ENCODE data around the gene SGPL1.

The SGPL1 gene

DNA sequence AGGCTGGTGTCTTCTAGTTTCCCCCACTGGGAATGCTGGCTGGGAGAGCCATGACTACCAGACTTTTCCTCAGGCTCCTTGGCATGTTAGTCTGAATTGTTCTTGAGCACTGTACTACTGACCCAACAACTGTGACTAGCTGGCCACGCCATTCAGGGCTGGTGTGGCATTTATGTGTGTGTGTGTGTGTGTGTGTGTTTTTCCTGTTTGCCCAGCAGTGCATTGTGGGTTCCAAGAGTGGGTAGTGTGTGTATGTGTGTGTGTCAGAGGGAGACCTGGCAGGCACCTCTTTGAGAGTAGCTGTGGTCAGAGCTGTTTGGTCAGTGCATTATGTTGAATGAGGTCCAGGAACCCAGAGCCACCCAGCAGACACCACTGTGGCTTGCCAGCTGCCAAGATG, 63.5 kb downstream of the SGPL1 start:
- Histone ChIP-seq H3K27me3 (ENCODE audit: control insufficient read depth, insufficient read depth, low read length) (no peaks in the 10 kb centered on the region), H3K4me1 (ENCODE audit: control insufficient read depth, low read depth, low read length) (peaks cover 6% of the 10 kb centered on the region), H3K36me3 (ENCODE audit: control insufficient read depth, low read depth, low read length) (peaks cover 32% of the 10 kb centered on the region), H3K9ac (ENCODE audit: low read length) (no peak overlapping the region), H3K27ac (ENCODE audit: low read length) (no peak overlapping the region), H3K9me3 (ENCODE audit: control insufficient read depth, low read depth, low read length) (no peaks in the 10 kb centered on the region), H3K4me3 (ENCODE audit: low read length) (no peak overlapping the region)

- peaks cover 6% of the 10 kb centered on the region for H3K4me1 ChIP-seq (ENCODE audit: control insufficient read depth, low read depth, low read length)
- no peak overlapping the region for H3K4me3 ChIP-seq (ENCODE audit: low read length)
- H3K27ac ChIP-seq (ENCODE audit: low read length) = no peak overlapping the region
- peaks cover 32% of the 10 kb centered on the region for H3K36me3 ChIP-seq (ENCODE audit: control insufficient read depth, low read depth, low read length)
- H3K9me3 ChIP-seq (ENCODE audit: control insufficient read depth, low read depth, low read length) = no peaks in the 10 kb centered on the region
- no peaks in the 10 kb centered on the region for H3K27me3 ChIP-seq (ENCODE audit: control insufficient read depth, insufficient read depth, low read length)
- H3K9ac ChIP-seq (ENCODE audit: low read length) = no peak overlapping the region
Observed at GRCh38 chr10:70880077-70880534, 64.4 kb downstream of the SGPL1 start.

DNA sequence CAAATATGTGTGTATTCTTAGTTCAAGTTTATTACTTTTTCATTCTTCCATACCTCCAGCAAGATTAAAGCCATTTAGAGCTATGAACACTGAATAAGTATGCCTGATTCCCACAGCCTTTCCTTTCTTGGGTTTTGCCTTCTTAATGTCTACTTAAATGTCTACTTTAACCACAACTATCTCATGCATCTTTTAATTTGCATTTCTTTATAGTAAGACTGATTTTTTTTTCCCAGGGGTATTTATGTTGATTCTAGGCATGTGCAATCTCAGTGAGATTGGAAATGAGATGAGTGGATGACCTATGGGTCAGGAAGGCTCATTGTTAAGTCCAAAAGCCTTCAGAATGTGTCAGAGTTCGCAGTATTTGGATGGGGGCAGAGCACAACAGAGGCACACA, 69.0 kb downstream of the SGPL1 start:
- Histone ChIP-seq H3K27me3 (ENCODE audit: control insufficient read depth, insufficient read depth, low read length) (no peaks in the 10 kb centered on the region), H3K36me3 (ENCODE audit: control insufficient read depth, low read depth, low read length) (peaks cover 6% of the 10 kb centered on the region), H3K9ac (ENCODE audit: low read length) (no peak overlapping the region), H3K9me3 (ENCODE audit: control insufficient read depth, low read depth, low read length) (no peaks in the 10 kb centered on the region), H3K4me3 (ENCODE audit: low read length) (no peak overlapping the region), H3K27ac (ENCODE audit: low read length) (no peak overlapping the region), H3K4me1 (ENCODE audit: control insufficient read depth, low read depth, low read length) (peaks cover 13% of the 10 kb centered on the region)

GRCh38 chr10:70885481-70885880, 69.7 kb downstream of the SGPL1 start:
- Histone ChIP-seq H3K27me3 (ENCODE audit: control insufficient read depth, insufficient read depth, low read length) (no peaks in the 10 kb centered on the region), H3K36me3 (ENCODE audit: control insufficient read depth, low read depth, low read length) (peaks cover 6% of the 10 kb centered on the region), H3K9me3 (ENCODE audit: control insufficient read depth, low read depth, low read length) (no peaks in the 10 kb centered on the region), H3K4me1 (ENCODE audit: control insufficient read depth, low read depth, low read length) (peaks cover 13% of the 10 kb centered on the region), H3K27ac (ENCODE audit: low read length) (no peak overlapping the region), H3K9ac (ENCODE audit: low read length) (no peak overlapping the region), H3K4me3 (ENCODE audit: low read length) (no peak overlapping the region)

DNA sequence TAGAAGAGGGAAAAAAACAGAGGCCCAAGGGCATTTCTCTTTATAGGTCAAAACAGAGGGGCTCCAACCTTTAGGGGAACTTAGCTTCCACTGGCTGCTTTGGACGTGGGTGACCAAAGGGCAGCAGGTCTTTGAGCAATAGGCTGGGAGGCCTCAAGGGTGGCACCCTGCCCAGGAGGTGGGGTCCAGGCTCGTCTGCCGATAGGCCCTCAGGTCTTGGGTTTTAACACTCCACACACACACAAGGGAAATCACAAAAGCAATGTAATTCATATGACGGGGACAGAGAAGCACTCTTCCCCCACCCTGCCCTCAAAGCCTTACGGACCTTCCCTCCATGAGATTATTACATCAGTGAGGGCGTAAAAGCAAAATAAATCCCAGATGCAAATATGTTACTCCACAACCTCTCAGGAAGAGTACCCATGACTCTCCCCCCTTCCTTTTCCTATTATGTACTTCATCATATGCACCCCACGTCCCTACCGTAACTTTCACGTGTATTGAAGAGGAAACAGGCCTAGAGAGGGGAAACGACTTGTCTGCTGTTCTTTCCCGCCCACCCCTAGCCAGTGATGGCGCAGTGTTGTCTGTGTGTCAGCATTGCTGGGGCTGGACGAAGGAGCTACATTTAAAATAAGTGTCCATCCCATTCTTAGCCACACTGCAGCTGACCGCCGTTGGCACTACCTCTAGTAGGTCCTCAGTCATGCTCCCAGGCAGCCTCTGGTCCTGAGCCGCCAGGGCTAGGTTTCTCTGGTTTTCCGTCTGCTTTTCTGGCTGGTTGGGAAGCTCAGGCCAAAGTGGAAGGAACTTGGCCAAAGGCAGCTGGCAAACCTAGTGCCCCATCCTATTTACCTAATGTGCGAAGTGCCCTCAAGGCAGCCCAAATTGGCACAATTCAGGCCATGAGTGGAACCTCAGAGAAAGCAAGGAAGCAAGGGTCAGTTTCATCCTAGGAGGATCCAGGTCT, 70.5 kb downstream of the SGPL1 start:
- Histone ChIP-seq H3K9me3 (ENCODE audit: control insufficient read depth, low read depth, low read length) (no peaks in the 10 kb centered on the region), H3K27me3 (ENCODE audit: control insufficient read depth, insufficient read depth, low read length) (no peaks in the 10 kb centered on the region), H3K27ac (ENCODE audit: low read length) (no peak overlapping the region), H3K4me1 (ENCODE audit: control insufficient read depth, low read depth, low read length) (peaks cover 16% of the 10 kb centered on the region), H3K36me3 (ENCODE audit: control insufficient read depth, low read depth, low read length) (peaks cover 6% of the 10 kb centered on the region), H3K4me3 (ENCODE audit: low read length) (no peak overlapping the region), H3K9ac (ENCODE audit: low read length) (no peak overlapping the region)

GRCh38 chr10:70886921-70887665, 71.3 kb downstream of the SGPL1 start:
- Histone ChIP-seq H3K4me3 (ENCODE audit: low read length) (peak overlapping the region; percentile 69), H3K27me3 (ENCODE audit: control insufficient read depth, insufficient read depth, low read length) (no peaks in the 10 kb centered on the region), H3K4me1 (ENCODE audit: control insufficient read depth, low read depth, low read length) (peaks cover 25% of the 10 kb centered on the region), H3K36me3 (ENCODE audit: control insufficient read depth, low read depth, low read length) (peaks cover 3% of the 10 kb centered on the region), H3K9me3 (ENCODE audit: control insufficient read depth, low read depth, low read length) (no peaks in the 10 kb centered on the region), H3K9ac (ENCODE audit: low read length) (peak overlapping the region; percentile 46), H3K27ac (ENCODE audit: low read length) (no peak overlapping the region)

- peaks cover 3% of the 10 kb centered on the region for H3K36me3 ChIP-seq (ENCODE audit: control insufficient read depth, low read depth, low read length)
- no peaks in the 10 kb centered on the region for H3K9me3 ChIP-seq (ENCODE audit: control insufficient read depth, low read depth, low read length)
- peaks cover 26% of the 10 kb centered on the region for H3K4me1 ChIP-seq (ENCODE audit: control insufficient read depth, low read depth, low read length)
- H3K27ac ChIP-seq (ENCODE audit: low read length) = no peak within 1 kb of the TSS
- peak within 1 kb of the TSS; percentile 46 for H3K9ac ChIP-seq (ENCODE audit: low read length)
- peak within 1 kb of the TSS; percentile 69 for H3K4me3 ChIP-seq (ENCODE audit: low read length)
- no peaks in the 10 kb centered on the region for H3K27me3 ChIP-seq (ENCODE audit: control insufficient read depth, insufficient read depth, low read length)
Observed at GRCh38 chr10:70887804-70888800, 72.4 kb downstream of the SGPL1 start, which contains the start of gene PCBD1. PCBD1 (minus strand) TSS chr10:70888565; CDS start chr10:70888533, 32 bp downstream.

GRCh38 chr10:70889291-70889690, 73.5 kb downstream of the SGPL1 start:
- peaks cover 26% of the 10 kb centered on the region for H3K4me1 ChIP-seq (ENCODE audit: control insufficient read depth, low read depth, low read length)
- H3K27ac ChIP-seq (ENCODE audit: low read length) = no peak overlapping the region
- peak overlapping the region; percentile 69 for H3K4me3 ChIP-seq (ENCODE audit: low read length)
- no peak overlapping the region for H3K9ac ChIP-seq (ENCODE audit: low read length)
- no peaks in the 10 kb centered on the region for H3K27me3 ChIP-seq (ENCODE audit: control insufficient read depth, insufficient read depth, low read length)
- no peaks in the 10 kb centered on the region for H3K9me3 ChIP-seq (ENCODE audit: control insufficient read depth, low read depth, low read length)
- H3K36me3 ChIP-seq (ENCODE audit: control insufficient read depth, low read depth, low read length) = peaks cover 3% of the 10 kb centered on the region

DNA sequence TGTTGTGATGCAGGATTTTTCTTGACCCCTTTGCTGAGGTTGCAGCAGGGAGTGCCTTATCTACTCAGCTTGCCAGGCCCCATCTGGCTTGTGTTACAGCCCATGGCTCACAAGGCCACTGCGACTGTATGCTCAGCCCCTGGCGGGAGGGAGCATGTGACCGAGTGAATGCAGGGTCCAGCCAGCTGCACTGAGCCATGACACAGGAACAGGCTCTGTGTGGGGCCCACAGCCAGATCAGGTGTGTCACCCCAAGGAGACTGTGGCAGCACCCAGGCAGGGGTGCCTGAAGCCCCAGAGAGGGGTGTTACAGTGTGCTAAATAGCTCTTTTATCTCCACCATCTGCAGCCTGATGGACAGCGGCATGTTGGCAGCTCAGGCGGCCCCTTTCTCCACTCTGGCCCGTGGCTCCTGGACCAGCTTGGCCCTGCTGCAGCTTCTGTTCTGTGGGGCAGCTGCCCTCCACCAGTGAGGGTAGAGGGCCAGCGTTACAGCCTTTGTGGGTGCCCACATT, 75.2 kb downstream of the SGPL1 start:
- Histone ChIP-seq H3K9ac (ENCODE audit: low read length) (no peak overlapping the region), H3K27ac (ENCODE audit: low read length) (no peak overlapping the region)

DNA sequence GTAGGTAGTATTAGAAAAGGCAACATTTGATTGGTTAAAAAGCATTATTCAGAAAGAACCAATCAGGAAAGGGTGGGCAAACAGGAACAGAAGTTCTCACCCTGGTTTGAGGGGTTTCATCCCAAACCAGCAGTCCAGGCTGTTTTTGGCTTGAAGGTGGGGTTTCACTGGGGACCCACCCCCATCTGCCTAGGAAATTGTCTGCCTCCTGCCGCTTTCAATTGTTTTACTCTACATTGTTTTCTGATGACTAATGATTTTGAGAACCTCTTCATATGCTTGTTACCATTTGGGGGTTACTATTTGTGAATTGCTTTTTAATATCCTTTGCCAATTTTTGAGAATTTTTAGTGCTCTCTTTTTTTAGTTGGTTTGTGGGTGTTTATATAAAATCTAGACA, 75.9 kb downstream of the SGPL1 start:
- Histone ChIP-seq H3K27ac (ENCODE audit: low read length) (no peak overlapping the region), H3K4me3 (ENCODE audit: low read length) (no peak overlapping the region), H3K9me3 (ENCODE audit: control insufficient read depth, low read depth, low read length) (no peaks in the 10 kb centered on the region), H3K27me3 (ENCODE audit: control insufficient read depth, insufficient read depth, low read length) (no peaks in the 10 kb centered on the region), H3K9ac (ENCODE audit: low read length) (no peak overlapping the region), H3K4me1 (ENCODE audit: control insufficient read depth, low read depth, low read length) (peaks cover 26% of the 10 kb centered on the region), H3K36me3 (ENCODE audit: control insufficient read depth, low read depth, low read length) (no peaks in the 10 kb centered on the region)

More for the DNA sequence above, 75.2 kb downstream of the SGPL1 start:
- H3K27me3 ChIP-seq (ENCODE audit: control insufficient read depth, insufficient read depth, low read length) = no peaks in the 10 kb centered on the region
- peaks cover 26% of the 10 kb centered on the region for H3K4me1 ChIP-seq (ENCODE audit: control insufficient read depth, low read depth, low read length)
- no peaks in the 10 kb centered on the region for H3K9me3 ChIP-seq (ENCODE audit: control insufficient read depth, low read depth, low read length)
- H3K36me3 ChIP-seq (ENCODE audit: control insufficient read depth, low read depth, low read length) = no peaks in the 10 kb centered on the region
- no peak overlapping the region for H3K4me3 ChIP-seq (ENCODE audit: low read length)

All from iPS-18a (cell line).